Measurements from ENCODE around the gene UPK1B.

Gene UPK1B

DNA sequence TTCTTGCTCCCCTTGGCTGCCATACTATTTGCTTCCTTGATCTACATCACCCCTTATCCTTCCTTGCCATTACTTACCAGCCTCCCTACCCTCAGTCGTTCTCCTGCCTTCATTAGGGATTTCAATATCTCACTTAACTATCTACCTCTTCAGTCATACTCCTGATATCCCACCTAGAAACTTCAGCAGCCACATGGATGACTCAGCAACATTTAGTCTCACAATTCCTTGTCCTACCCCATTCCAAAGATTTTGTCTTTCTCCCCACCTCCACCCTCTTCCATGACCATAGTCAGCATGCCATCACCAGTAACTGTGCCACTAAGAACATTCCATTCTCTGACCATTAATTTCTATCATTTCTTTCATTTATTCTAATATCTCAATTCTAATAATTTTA, 18.4 kb downstream of the UPK1B start:
- TF ChIP-seq, protein P1, sequence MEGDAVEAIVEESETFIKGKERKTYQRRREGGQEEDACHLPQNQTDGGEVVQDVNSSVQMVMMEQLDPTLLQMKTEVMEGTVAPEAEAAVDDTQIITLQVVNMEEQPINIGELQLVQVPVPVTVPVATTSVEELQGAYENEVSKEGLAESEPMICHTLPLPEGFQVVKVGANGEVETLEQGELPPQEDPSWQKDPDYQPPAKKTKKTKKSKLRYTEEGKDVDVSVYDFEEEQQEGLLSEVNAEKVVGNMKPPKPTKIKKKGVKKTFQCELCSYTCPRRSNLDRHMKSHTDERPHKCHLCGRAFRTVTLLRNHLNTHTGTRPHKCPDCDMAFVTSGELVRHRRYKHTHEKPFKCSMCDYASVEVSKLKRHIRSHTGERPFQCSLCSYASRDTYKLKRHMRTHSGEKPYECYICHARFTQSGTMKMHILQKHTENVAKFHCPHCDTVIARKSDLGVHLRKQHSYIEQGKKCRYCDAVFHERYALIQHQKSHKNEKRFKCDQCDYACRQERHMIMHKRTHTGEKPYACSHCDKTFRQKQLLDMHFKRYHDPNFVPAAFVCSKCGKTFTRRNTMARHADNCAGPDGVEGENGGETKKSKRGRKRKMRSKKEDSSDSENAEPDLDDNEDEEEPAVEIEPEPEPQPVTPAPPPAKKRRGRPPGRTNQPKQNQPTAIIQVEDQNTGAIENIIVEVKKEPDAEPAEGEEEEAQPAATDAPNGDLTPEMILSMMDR (IDR thresholded peaks at IDR 0.05; ENCODE audit: control insufficient read depth, insufficient read depth, low read depth, low read length, missing control alignments) = no peak
- DNase-seq (ENCODE audit: low read depth) = no peak
- H3K4me3 ChIP-seq (ENCODE audit: control insufficient read depth, low read depth, low read length) = no peak overlapping the region

DNA sequence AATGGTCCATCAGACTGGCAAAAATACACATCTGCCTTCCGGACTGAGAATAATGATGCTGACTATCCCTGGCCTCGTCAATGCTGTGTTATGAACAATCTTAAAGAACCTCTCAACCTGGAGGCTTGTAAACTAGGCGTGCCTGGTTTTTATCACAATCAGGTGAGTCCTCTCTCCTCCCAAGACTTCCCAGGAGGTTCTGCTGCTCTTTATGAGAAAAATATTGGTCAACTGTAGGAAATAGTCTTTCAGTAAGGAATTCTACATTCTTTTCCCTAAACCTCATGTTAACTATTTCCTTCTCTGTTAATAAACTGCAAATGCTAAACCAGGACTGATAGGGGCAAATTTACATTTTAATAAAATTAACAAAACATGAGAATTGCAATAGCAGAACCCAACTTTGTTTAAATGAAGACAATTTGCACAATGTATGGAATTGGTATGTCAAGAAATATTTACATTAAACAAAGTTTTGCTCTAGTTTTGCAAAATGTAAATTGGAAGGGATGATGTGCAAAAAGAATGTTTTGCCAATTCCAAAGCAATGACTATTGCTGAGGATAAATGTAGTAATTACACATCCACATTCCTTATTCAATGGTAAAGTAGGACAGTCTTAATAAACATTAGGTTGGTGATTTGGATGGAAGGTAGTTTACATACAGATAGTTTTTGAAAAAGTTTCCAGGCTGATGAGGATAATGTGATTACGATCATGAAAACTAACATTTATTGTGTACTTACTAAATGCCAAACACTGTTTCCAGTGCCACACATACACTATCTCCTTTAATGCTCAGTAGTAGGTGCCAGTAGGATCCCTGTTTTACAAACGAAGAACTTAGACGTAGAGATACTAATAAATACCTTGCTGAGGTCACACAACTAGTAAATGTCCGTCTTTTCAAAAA, 21.1 kb downstream of the UPK1B start:
- H3K4me3 ChIP-seq (ENCODE audit: control insufficient read depth, low read depth, low read length) = no peak overlapping the region
- DNase-seq (ENCODE audit: low read depth) = no peak
- TF ChIP-seq, protein P1 (IDR thresholded peaks at IDR 0.05; ENCODE audit: control insufficient read depth, insufficient read depth, low read depth, low read length, missing control alignments) = no peak

DNA sequence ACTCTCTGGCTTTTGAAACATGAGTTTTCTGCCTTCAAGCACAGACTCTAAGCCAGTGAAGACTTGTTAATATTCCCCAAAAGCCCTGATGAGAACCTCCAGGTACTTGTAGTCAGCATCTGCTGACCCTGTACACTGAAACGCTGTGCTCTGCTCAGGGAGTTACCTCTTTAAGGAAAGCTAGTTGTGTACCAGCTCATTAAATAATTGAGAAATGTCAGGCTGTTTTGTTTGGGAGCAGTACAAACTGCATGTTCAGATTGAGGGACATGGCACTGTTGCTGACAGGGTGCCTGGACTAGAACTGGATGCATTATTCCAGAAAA, 21.7 kb downstream of the UPK1B start:
- no peak overlapping the region for H3K4me3 ChIP-seq (ENCODE audit: control insufficient read depth, low read depth, low read length)
- DNase-seq (ENCODE audit: low read depth) = no peak
- TF ChIP-seq, protein P1 (IDR thresholded peaks at IDR 0.05; ENCODE audit: control insufficient read depth, insufficient read depth, low read depth, low read length, missing control alignments) = no peak

DNA sequence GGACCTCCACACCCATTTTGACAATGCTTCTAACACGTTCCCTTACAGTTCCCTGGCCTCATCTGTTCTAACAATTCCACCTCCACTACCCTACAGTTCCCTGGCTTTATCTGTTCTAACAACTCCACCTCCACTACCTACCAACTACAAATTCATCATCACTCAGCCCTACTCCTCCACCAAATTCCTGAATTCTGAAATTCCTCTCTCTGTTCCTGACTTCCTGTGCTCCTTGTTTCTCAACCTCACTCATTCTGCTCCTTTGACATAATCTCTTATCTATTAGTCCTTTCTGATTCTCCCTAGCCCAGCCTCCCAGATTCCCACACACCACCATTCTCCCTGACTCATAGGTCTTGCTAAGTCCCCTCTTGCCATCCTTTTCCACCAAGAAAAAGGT, 22.5 kb downstream of the UPK1B start:
- TF ChIP-seq, protein P1 (IDR thresholded peaks at IDR 0.05; ENCODE audit: control insufficient read depth, insufficient read depth, low read depth, low read length, missing control alignments) = no peak
- no peak overlapping the region for H3K4me3 ChIP-seq (ENCODE audit: control insufficient read depth, low read depth, low read length)
- DNase-seq (ENCODE audit: low read depth) = no peak

DNA sequence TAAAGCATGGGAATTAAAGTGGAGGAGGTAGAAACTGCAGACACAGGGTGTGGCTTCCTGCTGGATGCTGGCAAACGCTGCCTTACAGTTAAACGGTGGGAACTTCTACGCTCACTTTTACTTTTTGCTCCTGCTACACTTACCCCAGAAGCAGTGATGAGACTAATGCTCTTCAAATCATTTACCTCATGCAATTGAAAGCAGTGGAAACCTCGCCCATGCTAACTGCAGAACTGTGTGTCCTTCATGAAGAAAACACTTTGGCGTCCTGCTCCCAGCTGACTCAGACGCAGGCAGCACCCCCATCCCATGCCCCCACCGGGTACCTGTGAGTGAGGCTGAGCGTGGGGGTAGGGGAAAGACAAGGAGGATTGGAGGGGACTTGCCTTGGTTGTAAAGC, 31.8 kb downstream of the UPK1B start:
- no peak overlapping the region for H3K4me3 ChIP-seq (ENCODE audit: control insufficient read depth, low read depth, low read length)
- DNase-seq (ENCODE audit: low read depth) = no peak
- TF ChIP-seq, protein P1 (IDR thresholded peaks at IDR 0.05; ENCODE audit: control insufficient read depth, insufficient read depth, low read depth, low read length, missing control alignments) = no peak

DNA sequence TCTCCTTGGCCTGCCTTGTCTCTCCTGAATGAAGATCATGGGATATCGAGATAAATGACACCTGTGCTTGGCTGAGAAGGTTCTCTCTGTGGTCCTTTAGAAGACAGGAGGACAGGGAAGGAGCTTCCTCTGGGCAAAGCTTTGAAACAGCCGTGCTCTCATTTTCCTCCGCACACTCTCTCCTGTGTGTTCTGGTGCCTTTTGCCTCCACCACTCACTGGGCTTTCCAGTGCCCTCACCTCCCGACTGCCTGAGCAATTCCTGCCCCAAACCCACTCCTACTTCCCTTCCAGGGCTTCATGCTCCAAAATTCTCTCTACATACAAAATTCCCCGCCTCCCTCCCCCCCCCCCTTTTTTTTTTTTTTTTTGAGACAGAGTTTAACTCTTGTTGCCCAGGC, 32.3 kb downstream of the UPK1B start:
- H3K4me3 ChIP-seq (ENCODE audit: control insufficient read depth, low read depth, low read length) = no peak overlapping the region
- DNase-seq (ENCODE audit: low read depth) = no peak
- TF ChIP-seq, protein P1 (IDR thresholded peaks at IDR 0.05; ENCODE audit: control insufficient read depth, insufficient read depth, low read depth, low read length, missing control alignments) = no peak
